HepG2 (cell line): Measurements from ENCODE around the gene R3HDM4. TPM values are rescaled to one million over a fixed set of nuclear protein-coding genes. Genes with fewer than 3 reads are reported as not detected.

Experiments used
- BCL3 ChIP-seq: sonication (generic); formaldehyde crosslinking; IDR thresholded peaks from 2 replicates; pipeline ENCODE4 v1.5.1; 2020; ENCODE audit warnings: mild to moderate bottlenecking, missing genetic modification reagents, moderate library complexity
- CREB1 ChIP-seq, 2 experiments: fragments of 450-650 bp in 1 of 2; IDR thresholded peaks; 2 replicates each; pipeline ENCODE4 v1.6.1; 2016 to 2017; ENCODE audit warnings: control low read depth in 1 of 2, mild to moderate bottlenecking in 1 of 2, missing compliant biosample characterization in 1 of 2, missing genetic modification characterization in 1 of 2
- CTCF ChIP-seq: sonication (generic); formaldehyde crosslinking; IDR thresholded peaks from 2 replicates; pipeline ENCODE4 v1.5.0; 2020; ENCODE audit warnings: mild to moderate bottlenecking, missing genetic modification reagents, moderate library complexity
- E2F1 ChIP-seq: sonication (generic); formaldehyde crosslinking; IDR thresholded peaks from 2 replicates; pipeline ENCODE4 v1.5.0; 2020; ENCODE audit warnings: missing genetic modification reagents
- EHMT2 ChIP-seq: fragments of 200-600 bp; sonication (generic); IDR thresholded peaks from 2 replicates; pipeline ENCODE4 v1.7.0; 2017; ENCODE audit warnings: antibody characterized with exemption, low read depth, low read length, borderline replicate concordance
- GLI4 ChIP-seq: sonication (generic); formaldehyde crosslinking; IDR thresholded peaks from 2 replicates; pipeline ENCODE4 v1.5.1; 2020; ENCODE audit warnings: missing genetic modification reagents, mild to moderate bottlenecking, moderate library complexity, borderline replicate concordance
- HNF1B ChIP-seq: sonication (generic); formaldehyde crosslinking; IDR thresholded peaks from 2 replicates; pipeline ENCODE4 v1.5.1; 2020; ENCODE audit warnings: mild to moderate bottlenecking, moderate library complexity, missing genetic modification reagents
- MBNL3 ChIP-seq: fragments of 250-450 bp; sonication (Bioruptor Pico); conservative IDR thresholded peaks from 2 replicates; pipeline ENCODE4 v1.8.0; 2022; ENCODE audit warnings: mild to moderate bottlenecking, inconsistent platforms
- MTF2 ChIP-seq: sonication (generic); formaldehyde crosslinking; IDR thresholded peaks from 2 replicates; pipeline ENCODE4 v1.5.0; 2020; ENCODE audit warnings: missing genetic modification reagents, borderline replicate concordance
- NFYC ChIP-seq: IDR thresholded peaks from 2 replicates; pipeline ENCODE4 v1.6.1; 2016; ENCODE audit warnings: missing genetic modification reagents, missing compliant biosample characterization
- PRMT3 ChIP-seq: sonication (generic); formaldehyde crosslinking; IDR thresholded peaks from 2 replicates; pipeline ENCODE4 v1.8.1; 2022; ENCODE audit warnings: low read depth, mild to moderate bottlenecking, moderate library complexity, missing genetic modification reagents, borderline replicate concordance
- SSRP1 ChIP-seq: IDR thresholded peaks from 2 replicates; pipeline ENCODE4 v1.6.1; 2016; ENCODE audit warnings: control low read depth
- TAF15 ChIP-seq: fragments of 200-400 bp; formaldehyde crosslinking; IDR thresholded peaks from one replicate; pipeline ENCODE4 v1.6.1; 2018; ENCODE audit warnings: mild to moderate bottlenecking, low read depth, low read length; ENCODE audit not compliant: poor library complexity, severe bottlenecking
- TBL1XR1 ChIP-seq: fragments of 150-350 bp; IDR thresholded peaks from 2 replicates; pipeline ENCODE4 v1.6.1; 2014; ENCODE audit warnings: borderline replicate concordance, low read length; ENCODE audit not compliant: partially characterized antibody
- U2AF1 ChIP-seq: fragments of 200-400 bp; formaldehyde crosslinking; optimal IDR thresholded peaks from 2 replicates; pipeline ENCODE3; 2017; ENCODE audit warnings: mild to moderate bottlenecking, low read depth, low read length
- WIZ ChIP-seq: sonication (generic); formaldehyde crosslinking; IDR thresholded peaks from 2 replicates; pipeline ENCODE4 v1.5.1; 2020; ENCODE audit warnings: mild to moderate bottlenecking, missing genetic modification reagents
- ZNF24 ChIP-seq: fragments of 450-650 bp; IDR thresholded peaks from 2 replicates; pipeline ENCODE4 v1.6.1; 2017; ENCODE audit warnings: antibody characterized with exemption, mild to moderate bottlenecking
- ZNF672 ChIP-seq: sonication (generic); formaldehyde crosslinking; IDR thresholded peaks from 2 replicates; pipeline ENCODE4 v1.8.1; 2022; ENCODE audit warnings: missing genetic modification reagents
- ZNF704 ChIP-seq: sonication (generic); formaldehyde crosslinking; IDR thresholded peaks from 2 replicates; pipeline ENCODE4 v1.8.1; 2023; ENCODE audit warnings: mild to moderate bottlenecking, inconsistent platforms, moderate library complexity, missing genetic modification reagents, borderline replicate concordance
- polyA plus RNA-seq, 8 experiments: library from polyadenylated mRNA; depleted of rRNA in 3 of 8; stranded (reverse) in 7 of 8; unstranded in 1 of 8; fragments of >200 nt; fragmentation: Illumina TruSeq in 4 of 8; extraction: Trizol in 4 of 8; gene quantifications; 2 replicates each; pipeline versions ENCODE4 v1.2.1 to v1.2.3, GENCODE V29; 2011 to 2016; ENCODE audit warnings: low read depth in 4 of 8, missing spikeins in 1 of 8, mixed read lengths in 1 of 8; ENCODE audit not compliant: insufficient read depth in 1 of 8
- total RNA-seq, 5 experiments: library from RNA; depleted of rRNA; stranded (reverse); fragments of >200 nt; fragmentation: Illumina TruSeq; extraction: Trizol; gene quantifications; 2 replicates each; pipeline ENCODE4 v1.2.3, GENCODE V29; 2016; ENCODE audit warnings: low read depth in 1 of 5

R3HDM4 gene
- total and polyA plus RNA-seq, 2 of the 13 experiments (the other 11 are each of a cell fraction or from before 2014, with no cell fraction given): 26.2 to 26.9 TPM

GRCh38 chr19:952680-953444, 39.8 kb upstream of the R3HDM4 start (continued):
- no peak for TF ChIP-seq BCL3 (CRISPR knock-in tag)
- TF ChIP-seq SSRP1 (CRISPR knock-in tag): no peak
- peak; percentile 72 for TF ChIP-seq HNF1B (CRISPR knock-in tag)
- no peak for TF ChIP-seq ZNF672 (CRISPR knock-in tag)
- peak; percentile 79 for TF ChIP-seq TBL1XR1
- no peak for TF ChIP-seq EHMT2
- 0 out of 2 replicates have a peak, but pooled peaks have one; percentile 13 for TF ChIP-seq NFYC (CRISPR knock-in tag)
- TF ChIP-seq CREB1 (IDR thresholded peaks at IDR 0.05): no peak
- TF ChIP-seq CREB1 (CRISPR knock-in tag; IDR thresholded peaks at IDR 0.05): peak; percentile 77; the same call in 1 of the 2 replicates
- TF ChIP-seq E2F1 (CRISPR knock-in tag): peak; percentile 58; the same call in 1 of the 2 replicates
- peak; percentile 83 for TF ChIP-seq U2AF1
- no peak for TF ChIP-seq GLI4
- 0 out of 2 replicates have a peak, but pooled peaks have one; percentile 40 for TF ChIP-seq ZNF24
- TF ChIP-seq MTF2: no peak
- TF ChIP-seq MBNL3: no peak
- TF ChIP-seq ZNF704 (CRISPR knock-in tag): 0 out of 2 replicates have a peak, but pooled peaks have one; percentile 11
- no peak for TF ChIP-seq TAF15
- no peak for TF ChIP-seq WIZ
- peak; percentile 32; the same call in 1 of the 2 replicates for TF ChIP-seq CTCF (CRISPR knock-in tag)
- TF ChIP-seq PRMT3: no peak
